A673 (cell line): Measurements from ENCODE around the gene TBC1D16. TPM values are rescaled to one million over a fixed set of nuclear protein-coding genes. Genes with fewer than 3 reads are reported as not detected.

Experiments used
- BruUV-seq: library from RNA; stranded (reverse); fragments of 400-500 nt; replicated peaks from 2 replicates; lab custom pipeline; 2021; lab: Mats Ljungman, UMichigan
- CTCF ChIA-PET: fragments of 300-600 bp; sonication (Branson Sonifier 250); formaldehyde crosslinking; loops from one replicate; lab custom pipeline; 2022; ENCODE audit warnings: antibody characterized with exemption; lab: Charles Lee
- POLR2A ChIA-PET: fragments of 300-600 bp; sonication (Branson Sonifier 250); formaldehyde crosslinking; loops from one replicate; lab custom pipeline; 2022; ENCODE audit warnings: antibody characterized with exemption; ENCODE audit not compliant: low non-redundant PET; lab: Charles Lee
- DNase-seq: peaks from one replicate; pipeline ENCODE4 v3.0.0-alpha.2; 2015; ENCODE audit warnings: low spot score
- H3K27ac ChIP-seq: fragments of 200-600 bp; sonication (generic); 2 replicates; pipeline ENCODE4 v1.5.1; 2016; ENCODE audit warnings: mixed run types, low read depth, mild to moderate bottlenecking, mixed read lengths, antibody characterized with exemption, low read length; ENCODE audit not compliant: poor library complexity, severe bottlenecking
- H3K27me3 ChIP-seq: fragments of 200-600 bp; sonication (generic); replicated peaks from 2 replicates; pipeline ENCODE4 v1.6.1; 2017; ENCODE audit warnings: mixed run types, low read depth, mild to moderate bottlenecking, mixed read lengths, antibody characterized with exemption, low read length; ENCODE audit not compliant: insufficient read depth, poor library complexity
- H3K36me3 ChIP-seq: fragments of 200-600 bp; sonication (generic); 2 replicates; pipeline ENCODE4 v1.6.1; 2016; ENCODE audit warnings: mixed run types, mild to moderate bottlenecking, mixed read lengths, antibody characterized with exemption, low read length; ENCODE audit not compliant: insufficient read depth, poor library complexity, severe bottlenecking
- H3K4me1 ChIP-seq: fragments of 200-600 bp; sonication (generic); 2 replicates; pipeline ENCODE4 v1.6.1; 2017; ENCODE audit warnings: mixed run types, mild to moderate bottlenecking, mixed read lengths, antibody characterized with exemption, low read length; ENCODE audit not compliant: insufficient read depth, poor library complexity, severe bottlenecking
- H3K4me3 ChIP-seq: fragments of 200-600 bp; sonication (generic); 2 replicates; pipeline ENCODE4 v1.5.1; 2016; ENCODE audit warnings: low read depth, mixed run types, mild to moderate bottlenecking, mixed read lengths, low read length; ENCODE audit not compliant: poor library complexity, severe bottlenecking
- H3K9me3 ChIP-seq: fragments of 200-600 bp; sonication (generic); 2 replicates; pipeline ENCODE4 v1.6.1; 2016; ENCODE audit warnings: mixed run types, low read depth, mild to moderate bottlenecking, mixed read lengths, antibody characterized with exemption, low read length; ENCODE audit not compliant: poor library complexity, severe bottlenecking
- EZH2 ChIP-seq: fragments of 200-600 bp; sonication (generic); IDR thresholded peaks from 2 replicates; pipeline ENCODE4 v1.6.1; 2017; ENCODE audit warnings: borderline replicate concordance, low read depth, mild to moderate bottlenecking, mixed read lengths, antibody characterized with exemption, low read length; ENCODE audit not compliant: poor library complexity, severe bottlenecking
- intact Hi-C: fragments of 100-400 bp; cut with micrococcal nuclease; formaldehyde crosslinking; loops from one replicate; pipeline ENCODE4 v1.10.0; 2022; ENCODE audit not compliant: unreplicated experiment
- total RNA-seq: library from RNA; stranded (reverse); gene quantifications from 2 replicates; pipeline ENCODE4 v1.2.3, GENCODE V29; 2021
- TF ChIP-seq, protein P1 (sequence below): fragments of 300-800, 200-600 bp; sonication (generic); conservative IDR thresholded peaks from 2 replicates; pipeline ENCODE4 v1.5.1; 2017; ENCODE audit warnings: low read depth, mild to moderate bottlenecking, antibody characterized with exemption, low read length, moderate library complexity, mixed read lengths

Gene TBC1D16
- total RNA-seq, 1 experiment from 2014 or later, result 49.1 TPM

DNA sequence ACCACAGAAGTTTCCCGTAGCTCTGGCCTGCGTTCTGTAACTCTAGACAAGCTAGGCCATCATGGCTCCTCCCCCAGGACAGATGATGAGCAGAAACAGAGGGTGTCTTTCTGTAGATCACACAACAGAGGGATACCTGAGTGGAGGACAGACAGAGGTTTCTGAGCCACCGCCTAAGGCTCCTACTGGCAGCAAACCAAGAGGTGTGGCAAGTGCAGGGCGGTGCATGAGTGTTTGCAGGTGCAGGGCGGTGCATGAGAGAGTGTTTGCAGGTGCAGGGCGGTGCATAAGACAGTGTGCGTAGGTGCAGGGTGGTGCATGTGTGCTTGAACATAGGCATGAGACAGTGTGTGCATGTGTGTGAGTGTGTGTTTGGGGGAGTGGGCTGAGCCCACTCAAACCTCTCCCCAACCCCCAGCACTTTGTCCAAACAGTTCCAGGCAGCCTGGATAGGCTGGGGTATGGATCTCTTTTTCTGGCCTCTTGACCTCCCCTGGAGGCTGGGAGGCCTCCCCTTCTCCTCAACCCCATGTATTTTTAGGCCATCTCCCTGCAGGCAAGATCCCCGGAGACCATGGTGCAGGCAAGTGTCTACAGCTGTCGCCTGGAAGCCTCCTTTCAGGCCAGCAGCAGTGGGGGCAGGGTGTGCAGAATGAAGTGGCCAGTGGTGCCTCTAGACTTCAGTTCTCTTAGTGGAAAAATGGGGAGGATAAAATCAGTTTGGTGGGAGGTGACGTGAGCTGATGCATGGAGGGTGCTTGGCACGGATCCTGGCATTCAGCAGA lies 143.0 kb downstream of the TBC1D16 start:
- H3K9me3 ChIP-seq, result no peaks in the 10 kb centered on the region
- intact Hi-C loops, result no loop called here
- no peak overlapping the region for H3K27ac ChIP-seq
- H3K36me3 ChIP-seq, result no peaks in the 10 kb centered on the region
- no peaks in the 10 kb centered on the region for H3K27me3 ChIP-seq
- no TSS peak for BruUV-seq
- ChIA-PET CTCF (no interaction called here), POLR2A (no interaction called here)
- peaks cover 8% of the 10 kb centered on the region for H3K4me1 ChIP-seq
- no peak overlapping the region for H3K4me3 ChIP-seq
- no peak for DNase-seq
- TF ChIP-seq, protein P1, sequence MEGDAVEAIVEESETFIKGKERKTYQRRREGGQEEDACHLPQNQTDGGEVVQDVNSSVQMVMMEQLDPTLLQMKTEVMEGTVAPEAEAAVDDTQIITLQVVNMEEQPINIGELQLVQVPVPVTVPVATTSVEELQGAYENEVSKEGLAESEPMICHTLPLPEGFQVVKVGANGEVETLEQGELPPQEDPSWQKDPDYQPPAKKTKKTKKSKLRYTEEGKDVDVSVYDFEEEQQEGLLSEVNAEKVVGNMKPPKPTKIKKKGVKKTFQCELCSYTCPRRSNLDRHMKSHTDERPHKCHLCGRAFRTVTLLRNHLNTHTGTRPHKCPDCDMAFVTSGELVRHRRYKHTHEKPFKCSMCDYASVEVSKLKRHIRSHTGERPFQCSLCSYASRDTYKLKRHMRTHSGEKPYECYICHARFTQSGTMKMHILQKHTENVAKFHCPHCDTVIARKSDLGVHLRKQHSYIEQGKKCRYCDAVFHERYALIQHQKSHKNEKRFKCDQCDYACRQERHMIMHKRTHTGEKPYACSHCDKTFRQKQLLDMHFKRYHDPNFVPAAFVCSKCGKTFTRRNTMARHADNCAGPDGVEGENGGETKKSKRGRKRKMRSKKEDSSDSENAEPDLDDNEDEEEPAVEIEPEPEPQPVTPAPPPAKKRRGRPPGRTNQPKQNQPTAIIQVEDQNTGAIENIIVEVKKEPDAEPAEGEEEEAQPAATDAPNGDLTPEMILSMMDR, result no peak
- TF ChIP-seq EZH2, result no peak

DNA sequence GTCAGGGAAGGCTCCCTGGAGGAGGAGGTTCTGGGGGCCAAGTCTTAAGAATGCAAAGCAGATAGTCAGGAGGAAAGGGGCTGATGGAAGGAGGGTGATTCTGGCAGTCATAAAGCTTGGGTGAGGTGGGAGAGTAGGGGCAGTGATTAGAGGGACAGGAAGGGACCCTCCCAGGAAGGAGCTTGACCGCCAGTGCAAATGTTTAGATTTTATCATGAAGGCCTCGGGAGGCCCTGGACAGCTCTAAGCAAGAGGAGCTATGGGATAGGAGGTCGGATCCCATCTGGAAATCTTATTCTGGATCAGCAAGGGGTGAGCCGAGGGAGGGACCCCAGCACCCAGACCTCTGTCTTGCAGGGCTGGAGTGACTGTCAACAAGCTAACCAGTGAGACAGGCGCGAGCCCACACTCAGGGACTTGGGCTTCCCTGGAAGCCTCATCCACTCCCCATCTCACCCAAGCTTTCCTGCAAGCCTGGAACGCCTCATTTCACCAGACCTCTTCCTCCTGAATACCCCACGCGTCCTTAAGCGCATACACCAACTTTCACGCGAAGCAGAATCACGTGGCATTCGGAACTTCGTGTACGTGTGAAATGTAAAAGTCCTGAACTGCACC lies 144.4 kb downstream of the TBC1D16 start:
- H3K9me3 ChIP-seq, result no peaks in the 10 kb centered on the region
- no TSS peak for BruUV-seq
- TF ChIP-seq, protein P1, result no peak
- TF ChIP-seq EZH2, result no peak
- ChIA-PET POLR2A (no interaction called here), CTCF (no interaction called here)
- intact Hi-C loops, result no loop called here
- H3K36me3 ChIP-seq, result no peaks in the 10 kb centered on the region
- no peaks in the 10 kb centered on the region for H3K27me3 ChIP-seq
- no peak overlapping the region for H3K27ac ChIP-seq
- H3K4me1 ChIP-seq, result peaks cover 8% of the 10 kb centered on the region
- H3K4me3 ChIP-seq, result no peak overlapping the region
- DNase-seq, result no peak

DNA sequence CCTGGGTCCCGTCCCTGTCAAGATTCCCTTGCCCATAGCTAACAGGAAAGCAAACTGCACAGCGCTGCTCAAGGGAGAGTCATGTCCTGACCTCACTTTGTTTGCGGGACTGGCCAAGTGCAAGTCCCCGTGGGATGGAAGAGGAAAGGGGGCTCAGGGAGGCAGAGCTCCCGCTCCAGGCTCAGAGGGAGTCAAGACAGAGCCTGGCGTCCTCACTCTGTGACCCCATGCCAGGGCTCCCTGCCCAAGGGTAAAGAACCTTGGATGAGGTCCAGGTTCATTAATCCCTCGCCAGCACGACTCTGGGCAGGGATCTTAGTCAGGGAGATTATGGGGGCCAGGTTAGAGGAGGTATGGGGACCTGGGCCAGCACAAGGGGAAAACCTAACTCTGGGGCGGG lies 145.0 kb downstream of the TBC1D16 start:
- no peaks in the 10 kb centered on the region for H3K36me3 ChIP-seq
- ChIA-PET POLR2A (no interaction called here), CTCF (no interaction called here)
- DNase-seq, result no peak
- no peaks in the 10 kb centered on the region for H3K9me3 ChIP-seq
- H3K27ac ChIP-seq, result no peak overlapping the region
- no peaks in the 10 kb centered on the region for H3K27me3 ChIP-seq
- TF ChIP-seq EZH2, result no peak
- TF ChIP-seq, protein P1, result no peak
- H3K4me3 ChIP-seq, result no peak overlapping the region
- intact Hi-C loops, result no loop called here
- peaks cover 8% of the 10 kb centered on the region for H3K4me1 ChIP-seq
- no TSS peak for BruUV-seq
